K562 (cell line): ENCODE measurements around the gene CSTPP1. TPM values are rescaled to one million over a fixed set of nuclear protein-coding genes. Genes with fewer than 3 reads are reported as not detected.

Experiments
- ATAC-seq: fragments of 200-7000 bp; cut with Tn5 transposase; 3 replicates; pipeline ENCODE4 v1.9.1; 2020; ENCODE audit warnings: moderate library complexity
- BruUV-seq: library from RNA; stranded (reverse); fragments of 400-500 nt; replicated peaks from 2 replicates; lab custom pipeline; 2021; lab: Mats Ljungman, UMichigan
- CTCF ChIA-PET: fragments of 300-600 bp; formaldehyde crosslinking; extraction: SDS; loops from one replicate; lab custom pipeline; 2021; ENCODE audit warnings: low intra/inter-chr PET ratio; lab: Yijun Ruan, JAX
- POLR2A ChIA-PET: fragments of 300-600, 350-650 bp; sonication (Branson Sonifier 250); formaldehyde crosslinking; extraction: SDS; loops from one replicate; lab custom pipeline; 2021; ENCODE audit warnings: antibody characterized with exemption, inconsistent platforms; lab: Yijun Ruan, JAX
- DNase-seq, 4 experiments: peaks; one replicate each; pipeline versions ENCODE4 v3.0.0 to v3.0.0-alpha.2; 2011 to 2018; ENCODE audit warnings: low spot score in 3 of 4, mixed read lengths in 3 of 4; ENCODE audit errors: extremely low read depth in 1 of 4
- FAIRE-seq: peaks from 2 replicates; lab custom pipeline; 2011; peaks lifted over from hg19 to GRCh38; lab: Jason Lieb, UNC
- H2AFZ ChIP-seq: 2 replicates; pipeline ENCODE4 v1.6.0; 2011; ENCODE audit warnings: low read depth, low read length, control low read depth, inconsistent platforms
- H3K27ac ChIP-seq: fragments of 200-600 bp; 3 replicates; pipeline ENCODE4 v1.8.0; 2011; ENCODE audit warnings: low read depth, mild to moderate bottlenecking, control low read depth, inconsistent platforms, low read length, moderate library complexity, mixed read lengths; ENCODE audit errors: extremely low read depth
- H3K27me3 ChIP-seq, 2 experiments: fragments of 300-600 bp in 1 of 2; 2 replicates in 1 of 2; 3 replicates in 1 of 2; pipeline versions ENCODE4 v1.6.0 to v1.8.0; 2011; ENCODE audit warnings: inconsistent platforms in 2 of 2, low read length in 2 of 2, mild to moderate bottlenecking in 1 of 2, mixed read lengths in 1 of 2, moderate library complexity in 1 of 2; ENCODE audit not compliant: control insufficient read depth in 2 of 2, insufficient read depth in 2 of 2
- H3K36me3 ChIP-seq: fragments of 300-600 bp; 3 replicates; pipeline ENCODE4 v1.8.0; 2011; ENCODE audit warnings: mild to moderate bottlenecking, low read length, inconsistent platforms; ENCODE audit not compliant: control insufficient read depth, insufficient read depth
- H3K4me1 ChIP-seq, 2 experiments: fragments of 200-600 bp in 1 of 2; replicated peaks in 1 of 2; 2 replicates in 1 of 2; 3 replicates in 1 of 2; pipeline versions ENCODE4 v1.5.1 to v1.8.0; 2011; ENCODE audit warnings: inconsistent platforms in 2 of 2, low read length in 2 of 2, mild to moderate bottlenecking in 1 of 2, mixed read lengths in 1 of 2, moderate library complexity in 1 of 2; ENCODE audit not compliant: control insufficient read depth in 2 of 2, insufficient read depth in 2 of 2
- H3K4me2 ChIP-seq: 2 replicates; pipeline ENCODE4 v1.6.1; 2011; ENCODE audit warnings: low read length, control low read depth, inconsistent platforms, mixed read lengths; ENCODE audit not compliant: insufficient read depth
- H3K4me3 ChIP-seq: fragments of 200-600 bp; sonication (generic), shearing (Covaris generic); 2 replicates; pipeline ENCODE4 v1.5.1; 2016; ENCODE audit warnings: control low read depth, inconsistent platforms
- H3K79me2 ChIP-seq: fragments of 200-600 bp; 3 replicates; pipeline ENCODE4 v1.8.0; 2011; ENCODE audit warnings: low read length, inconsistent platforms; ENCODE audit not compliant: control insufficient read depth, insufficient read depth
- H3K9ac ChIP-seq, 2 experiments: 2 replicates each; pipeline versions ENCODE4 v1.6.0 to v1.6.1; 2011; ENCODE audit warnings: low read depth in 2 of 2, low read length in 2 of 2, control low read depth in 1 of 2, inconsistent platforms in 1 of 2, mild to moderate bottlenecking in 1 of 2, mixed read lengths in 1 of 2; ENCODE audit not compliant: insufficient read depth in 1 of 2
- H3K9me1 ChIP-seq: one replicate; pipeline ENCODE4 v1.6.0; 2011; ENCODE audit warnings: inconsistent platforms, mild to moderate bottlenecking, low read length, moderate library complexity; ENCODE audit not compliant: control insufficient read depth, insufficient read depth
- H3K9me3 ChIP-seq: replicated peaks from 2 replicates; pipeline ENCODE4 v1.5.1; 2011; ENCODE audit warnings: low read depth, low read length, inconsistent platforms; ENCODE audit not compliant: control insufficient read depth, insufficient read depth
- H4K20me1 ChIP-seq: replicated peaks from 2 replicates; pipeline ENCODE4 v1.6.1; 2011; ENCODE audit warnings: low read length, inconsistent platforms, mixed read lengths; ENCODE audit not compliant: control insufficient read depth, insufficient read depth
- CCNT2 ChIP-seq: IDR thresholded peaks from 2 replicates; pipeline ENCODE4 v1.6.1; 2011; ENCODE audit warnings: borderline replicate concordance, low read depth, mild to moderate bottlenecking, moderate library complexity, mixed read lengths, low read length; ENCODE audit not compliant: insufficient read length; ENCODE audit errors: extremely low read depth
- PHB ChIP-seq: fragments of 250-450 bp; sonication (Bioruptor Pico); IDR thresholded peaks from 2 replicates; pipeline ENCODE4 v1.5.0; 2021
- TBL1XR1 ChIP-seq, 2 experiments: IDR thresholded peaks; 2 replicates each; pipeline ENCODE4 v1.6.1; 2012; ENCODE audit warnings: improper control_type of control experiment in 2 of 2, low read length in 2 of 2, mild to moderate bottlenecking in 1 of 2
- ZNF121 ChIP-seq: sonication (generic); formaldehyde crosslinking; conservative IDR thresholded peaks from 2 replicates; pipeline ENCODE4 v1.8.0; 2022; ENCODE audit warnings: missing genetic modification reagents
- ZNF124 ChIP-seq: sonication (generic); formaldehyde crosslinking; IDR thresholded peaks from 2 replicates; pipeline ENCODE4 v1.8.1; 2022; ENCODE audit warnings: missing genetic modification reagents
- ZNF274 ChIP-seq: IDR thresholded peaks from 2 replicates; pipeline ENCODE4 v1.6.1; 2011; ENCODE audit warnings: low read depth, mild to moderate bottlenecking, low read length, moderate library complexity, borderline replicate concordance
- WGBS: fragments of 100-300 bp; shearing (Covaris generic); methylation state at CpG from one replicate; pipeline ENCODE4 v1.1.6; 2016; ENCODE audit warnings: low coverage, mixed read lengths; ENCODE audit not compliant: insufficient coverage; ENCODE audit errors: missing lambda C conversion rate; 5-methylcytosine and 5-hydroxymethylcytosine counted together
- in situ Hi-C: fragments of 300-500 bp; cut with MboI; formaldehyde crosslinking; loops from 4 replicates; pipeline ENCODE4 v1.15.0; 2018; ENCODE audit warnings: inconsistent platforms, mixed read lengths
- intact Hi-C: fragments of 100-400 bp; cut with micrococcal nuclease; formaldehyde crosslinking; loops from 2 replicates; pipeline ENCODE4 v1.14.2; 2022
- polyA plus RNA-seq, 8 experiments: library from polyadenylated mRNA; depleted of rRNA in 4 of 8; stranded (reverse) in 5 of 8; unstranded in 3 of 8; fragments of >200 nt; fragmentation: Nextera tagmentation in 2 of 8; fragmentation: Illumina TruSeq in 1 of 8; extraction: Ambion mirVana in 2 of 8; extraction: Trizol in 1 of 8; gene quantifications; 2 replicates each; pipeline versions ENCODE4 v1.2.1 to v1.2.3, GENCODE V29; 2011 to 2014; ENCODE audit warnings: inconsistent platforms in 1 of 8, missing spikeins in 1 of 8
- total RNA-seq, 7 experiments: library from RNA; depleted of rRNA in 6 of 7; stranded (reverse); fragments of >200 nt in 6 of 7; fragmentation: Illumina TruSeq in 2 of 7; extraction: Trizol in 2 of 7; gene quantifications; 2 replicates each; pipeline versions ENCODE4 v1.2.1 to v1.2.3, GENCODE V29; 2011 to 2021; ENCODE audit warnings: low replicate concordance in 1 of 7
- TF ChIP-seq, protein P1 (sequence below), 3 experiments: fragments of 200-800 bp in 1 of 3; fragments of 250-450 bp in 1 of 3; fragments of 450-650 bp in 1 of 3; sonication (Bioruptor Pico) in 1 of 3; sonication (Bioruptor generic) in 1 of 3; formaldehyde crosslinking in 1 of 3; IDR thresholded peaks; 2 replicates each; pipeline versions ENCODE4 v1.6.1 to v1.8.0; 2016 to 2022; ENCODE audit warnings: mild to moderate bottlenecking in 2 of 3, missing genetic modification characterization in 2 of 3, missing compliant biosample characterization in 1 of 3, moderate library complexity in 1 of 3
- TF ChIP-seq, protein P2 (sequence below), 2 experiments: IDR thresholded peaks; 2 replicates each; pipeline ENCODE4 v1.6.1; 2012; ENCODE audit warnings: improper control_type of control experiment in 2 of 2, low read depth in 2 of 2, low read length in 2 of 2, borderline replicate concordance in 1 of 2
- TF ChIP-seq, protein P3 (sequence below), 2 experiments: fragments of 450-650 bp; IDR thresholded peaks; 2 replicates each; pipeline ENCODE4 v1.6.1; 2018; ENCODE audit warnings: mild to moderate bottlenecking in 2 of 2, low read depth in 1 of 2; ENCODE audit not compliant: partially characterized antibody in 2 of 2
- TF ChIP-seq, protein P4 (sequence below): sonication (generic); formaldehyde crosslinking; IDR thresholded peaks from 2 replicates; pipeline ENCODE4 v1.9.0; 2022; ENCODE audit warnings: mild to moderate bottlenecking, missing genetic modification reagents

CSTPP1 gene
- total and polyA plus RNA-seq, 9 of the 15 experiments (the other 6 are each of a cell fraction or from before 2014, with no cell fraction given): 6.5 to 17.8 (median 9.2) TPM

DNA sequence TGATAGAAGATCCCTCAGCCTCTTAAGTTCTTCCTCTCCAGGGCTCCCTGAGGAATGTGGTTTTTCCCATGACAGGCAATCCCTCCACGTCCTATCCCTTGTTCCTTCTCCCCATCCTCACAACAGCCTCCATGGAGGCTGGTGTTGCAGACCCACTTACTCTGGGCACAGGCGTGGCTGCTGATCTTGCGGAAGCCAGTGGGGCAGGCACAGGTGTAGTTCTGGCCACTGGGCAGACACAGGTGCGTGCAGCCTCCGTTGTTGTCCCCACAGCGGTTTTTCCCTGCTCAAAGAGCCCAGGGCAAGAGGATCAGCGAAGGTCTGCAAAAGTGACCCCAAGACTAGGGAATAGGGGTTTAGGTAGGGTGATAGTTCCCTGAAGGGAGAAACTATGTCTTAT, 47.3 kb upstream of the CSTPP1 start:
- Histone ChIP-seq H3K4me3 (no peak overlapping the region), H3K9ac (no peak overlapping the region), H3K9me3 (no peaks in the 10 kb centered on the region), H2AFZ (no peak overlapping the region), H4K20me1 (no peaks in the 10 kb centered on the region; the same call in 1 of the 2 replicates), H3K4me2 (no peak overlapping the region), H3K27me3 (peaks cover 17 to 39% of the 10 kb centered on the region in 2 experiments; a peak in 4 of 5 replicates), H3K9me1 (no peaks in the 10 kb centered on the region), H3K36me3 (no peaks in the 10 kb centered on the region), H3K27ac (no peak overlapping the region), H3K4me1 (peaks cover 0 to 11% of the 10 kb centered on the region in 2 experiments; a peak in 3 of 5 replicates), H3K79me2 (no peaks in the 10 kb centered on the region)
- no peak for FAIRE-seq
- CTCF ChIA-PET: interaction anchor here (0.6 to 4.6 kb wide), 4 partner anchors 29 to 272 kb away, joined by 3 to 35 read pairs (median 16); partner anchors contain the start of gene LRP4
- POLR2A ChIA-PET: no interaction called here
- no TSS peak for BruUV-seq
- WGBS: 5% methylated on average over 7 of the region's 7 CpGs
- ATAC-seq: no peak
- in situ Hi-C loops (loop anchor here (5.0 to 10.0 kb wide), 2 partner anchors 273 to 466 kb away; partner anchors contain the start of gene MYBPC3), intact Hi-C loops (loop anchor here (1.0 to 10.0 kb wide), 5 partner anchors 213 to 566 kb away; partner anchors contain the start of gene MYBPC3)
- DNase-seq: no peak
- TF ChIP-seq ZNF274 (no peak), PHB (CRISPR knock-in tag) (no peak), ZNF124 (CRISPR knock-in tag) (no peak), ZNF121 (CRISPR knock-in tag) (no peak), TBL1XR1 (IDR thresholded peaks at IDR 0.05; ENCODE audit: low read length in 2 of 2) (no peak), CCNT2 (no peak)
- TF ChIP-seq, protein P1, sequence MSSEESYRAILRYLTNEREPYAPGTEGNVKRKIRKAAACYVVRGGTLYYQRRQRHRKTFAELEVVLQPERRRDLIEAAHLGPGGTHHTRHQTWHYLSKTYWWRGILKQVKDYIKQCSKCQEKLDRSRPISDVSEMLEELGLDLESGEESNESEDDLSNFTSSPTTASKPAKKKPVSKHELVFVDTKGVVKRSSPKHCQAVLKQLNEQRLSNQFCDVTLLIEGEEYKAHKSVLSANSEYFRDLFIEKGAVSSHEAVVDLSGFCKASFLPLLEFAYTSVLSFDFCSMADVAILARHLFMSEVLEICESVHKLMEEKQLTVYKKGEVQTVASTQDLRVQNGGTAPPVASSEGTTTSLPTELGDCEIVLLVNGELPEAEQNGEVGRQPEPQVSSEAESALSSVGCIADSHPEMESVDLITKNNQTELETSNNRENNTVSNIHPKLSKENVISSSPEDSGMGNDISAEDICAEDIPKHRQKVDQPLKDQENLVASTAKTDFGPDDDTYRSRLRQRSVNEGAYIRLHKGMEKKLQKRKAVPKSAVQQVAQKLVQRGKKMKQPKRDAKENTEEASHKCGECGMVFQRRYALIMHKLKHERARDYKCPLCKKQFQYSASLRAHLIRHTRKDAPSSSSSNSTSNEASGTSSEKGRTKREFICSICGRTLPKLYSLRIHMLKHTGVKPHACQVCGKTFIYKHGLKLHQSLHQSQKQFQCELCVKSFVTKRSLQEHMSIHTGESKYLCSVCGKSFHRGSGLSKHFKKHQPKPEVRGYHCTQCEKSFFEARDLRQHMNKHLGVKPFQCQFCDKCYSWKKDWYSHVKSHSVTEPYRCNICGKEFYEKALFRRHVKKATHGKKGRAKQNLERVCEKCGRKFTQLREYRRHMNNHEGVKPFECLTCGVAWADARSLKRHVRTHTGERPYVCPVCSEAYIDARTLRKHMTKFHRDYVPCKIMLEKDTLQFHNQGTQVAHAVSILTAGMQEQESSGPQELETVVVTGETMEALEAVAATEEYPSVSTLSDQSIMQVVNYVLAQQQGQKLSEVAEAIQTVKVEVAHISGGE (CRISPR knock-in tag; IDR thresholded peaks at IDR 0.05): no peak
- TF ChIP-seq, protein P2, sequence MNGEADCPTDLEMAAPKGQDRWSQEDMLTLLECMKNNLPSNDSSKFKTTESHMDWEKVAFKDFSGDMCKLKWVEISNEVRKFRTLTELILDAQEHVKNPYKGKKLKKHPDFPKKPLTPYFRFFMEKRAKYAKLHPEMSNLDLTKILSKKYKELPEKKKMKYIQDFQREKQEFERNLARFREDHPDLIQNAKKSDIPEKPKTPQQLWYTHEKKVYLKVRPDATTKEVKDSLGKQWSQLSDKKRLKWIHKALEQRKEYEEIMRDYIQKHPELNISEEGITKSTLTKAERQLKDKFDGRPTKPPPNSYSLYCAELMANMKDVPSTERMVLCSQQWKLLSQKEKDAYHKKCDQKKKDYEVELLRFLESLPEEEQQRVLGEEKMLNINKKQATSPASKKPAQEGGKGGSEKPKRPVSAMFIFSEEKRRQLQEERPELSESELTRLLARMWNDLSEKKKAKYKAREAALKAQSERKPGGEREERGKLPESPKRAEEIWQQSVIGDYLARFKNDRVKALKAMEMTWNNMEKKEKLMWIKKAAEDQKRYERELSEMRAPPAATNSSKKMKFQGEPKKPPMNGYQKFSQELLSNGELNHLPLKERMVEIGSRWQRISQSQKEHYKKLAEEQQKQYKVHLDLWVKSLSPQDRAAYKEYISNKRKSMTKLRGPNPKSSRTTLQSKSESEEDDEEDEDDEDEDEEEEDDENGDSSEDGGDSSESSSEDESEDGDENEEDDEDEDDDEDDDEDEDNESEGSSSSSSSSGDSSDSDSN (IDR thresholded peaks at IDR 0.05; ENCODE audit: borderline replicate concordance in 1 of 2, low read depth in 2 of 2, low read length in 2 of 2): no peak
- TF ChIP-seq, protein P3, sequence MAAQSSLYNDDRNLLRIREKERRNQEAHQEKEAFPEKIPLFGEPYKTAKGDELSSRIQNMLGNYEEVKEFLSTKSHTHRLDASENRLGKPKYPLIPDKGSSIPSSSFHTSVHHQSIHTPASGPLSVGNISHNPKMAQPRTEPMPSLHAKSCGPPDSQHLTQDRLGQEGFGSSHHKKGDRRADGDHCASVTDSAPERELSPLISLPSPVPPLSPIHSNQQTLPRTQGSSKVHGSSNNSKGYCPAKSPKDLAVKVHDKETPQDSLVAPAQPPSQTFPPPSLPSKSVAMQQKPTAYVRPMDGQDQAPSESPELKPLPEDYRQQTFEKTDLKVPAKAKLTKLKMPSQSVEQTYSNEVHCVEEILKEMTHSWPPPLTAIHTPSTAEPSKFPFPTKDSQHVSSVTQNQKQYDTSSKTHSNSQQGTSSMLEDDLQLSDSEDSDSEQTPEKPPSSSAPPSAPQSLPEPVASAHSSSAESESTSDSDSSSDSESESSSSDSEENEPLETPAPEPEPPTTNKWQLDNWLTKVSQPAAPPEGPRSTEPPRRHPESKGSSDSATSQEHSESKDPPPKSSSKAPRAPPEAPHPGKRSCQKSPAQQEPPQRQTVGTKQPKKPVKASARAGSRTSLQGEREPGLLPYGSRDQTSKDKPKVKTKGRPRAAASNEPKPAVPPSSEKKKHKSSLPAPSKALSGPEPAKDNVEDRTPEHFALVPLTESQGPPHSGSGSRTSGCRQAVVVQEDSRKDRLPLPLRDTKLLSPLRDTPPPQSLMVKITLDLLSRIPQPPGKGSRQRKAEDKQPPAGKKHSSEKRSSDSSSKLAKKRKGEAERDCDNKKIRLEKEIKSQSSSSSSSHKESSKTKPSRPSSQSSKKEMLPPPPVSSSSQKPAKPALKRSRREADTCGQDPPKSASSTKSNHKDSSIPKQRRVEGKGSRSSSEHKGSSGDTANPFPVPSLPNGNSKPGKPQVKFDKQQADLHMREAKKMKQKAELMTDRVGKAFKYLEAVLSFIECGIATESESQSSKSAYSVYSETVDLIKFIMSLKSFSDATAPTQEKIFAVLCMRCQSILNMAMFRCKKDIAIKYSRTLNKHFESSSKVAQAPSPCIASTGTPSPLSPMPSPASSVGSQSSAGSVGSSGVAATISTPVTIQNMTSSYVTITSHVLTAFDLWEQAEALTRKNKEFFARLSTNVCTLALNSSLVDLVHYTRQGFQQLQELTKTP (IDR thresholded peaks at IDR 0.05; ENCODE audit: low read depth in 1 of 2, partially characterized antibody in 2 of 2): no peak
- TF ChIP-seq, protein P4, sequence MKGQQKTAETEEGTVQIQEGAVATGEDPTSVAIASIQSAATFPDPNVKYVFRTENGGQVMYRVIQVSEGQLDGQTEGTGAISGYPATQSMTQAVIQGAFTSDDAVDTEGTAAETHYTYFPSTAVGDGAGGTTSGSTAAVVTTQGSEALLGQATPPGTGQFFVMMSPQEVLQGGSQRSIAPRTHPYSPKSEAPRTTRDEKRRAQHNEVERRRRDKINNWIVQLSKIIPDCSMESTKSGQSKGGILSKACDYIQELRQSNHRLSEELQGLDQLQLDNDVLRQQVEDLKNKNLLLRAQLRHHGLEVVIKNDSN: no peak
